ENCODE results near the gene DLST.

Gene DLST

DNA sequence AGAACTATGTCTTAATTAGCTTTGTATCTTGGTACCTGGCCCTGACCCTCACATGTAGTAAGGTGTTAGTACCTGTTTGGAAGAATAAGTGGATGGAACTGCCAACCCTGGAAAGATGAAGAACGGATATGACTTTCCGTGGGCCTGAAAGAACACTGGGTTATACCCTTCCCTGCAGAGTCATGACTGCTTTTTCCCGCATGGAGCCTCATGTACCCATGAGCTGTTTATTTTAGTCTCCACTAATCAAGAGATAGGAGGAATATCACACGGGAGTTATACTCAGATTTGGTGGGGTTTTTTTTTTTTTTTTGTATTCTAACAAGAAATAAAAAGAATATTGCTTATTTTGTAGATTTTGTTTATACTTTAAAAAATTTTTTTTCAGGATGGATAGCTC, 15.9 kb downstream of the DLST start:
- no peak for DNase-seq

DNA sequence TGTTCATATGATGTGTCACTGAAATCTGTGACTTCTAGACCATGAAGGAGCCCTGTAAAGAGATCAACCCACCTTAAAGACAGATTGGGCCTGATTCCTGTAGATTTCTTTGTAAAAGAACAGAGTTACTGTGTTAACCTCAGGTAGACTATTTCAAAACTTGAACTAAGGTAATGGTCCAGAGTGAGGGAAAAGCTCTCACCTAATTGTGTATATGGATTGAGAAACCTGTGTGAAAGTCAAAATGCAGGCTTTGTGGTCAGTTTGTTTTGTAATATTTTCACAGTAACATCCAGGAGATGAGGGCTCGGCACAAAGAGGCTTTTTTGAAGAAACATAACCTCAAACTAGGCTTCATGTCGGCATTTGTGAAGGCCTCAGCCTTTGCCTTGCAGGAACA, 16.4 kb downstream of the DLST start:
- DNase-seq = no peak

DNA sequence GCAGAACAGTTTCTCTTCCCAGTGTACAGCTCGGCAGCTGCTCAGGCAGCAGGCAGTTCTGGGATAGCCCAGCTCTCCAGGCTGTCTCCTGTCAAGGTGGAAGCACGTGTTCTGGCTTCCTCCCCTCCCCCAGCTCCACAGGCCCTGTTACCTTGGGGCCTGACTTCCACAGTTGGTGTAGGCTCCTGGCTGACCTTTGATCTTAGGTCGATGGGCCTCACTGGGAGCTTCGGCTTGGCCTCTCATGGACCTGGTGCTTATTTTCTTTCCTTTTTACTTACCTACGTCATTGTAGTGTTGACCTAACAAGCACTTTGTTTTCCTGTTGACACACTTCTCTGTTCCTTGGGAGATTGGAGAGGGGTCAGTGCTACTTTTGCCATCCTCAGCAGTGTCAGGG, 17.0 kb downstream of the DLST start:
- no peak for DNase-seq

DNA sequence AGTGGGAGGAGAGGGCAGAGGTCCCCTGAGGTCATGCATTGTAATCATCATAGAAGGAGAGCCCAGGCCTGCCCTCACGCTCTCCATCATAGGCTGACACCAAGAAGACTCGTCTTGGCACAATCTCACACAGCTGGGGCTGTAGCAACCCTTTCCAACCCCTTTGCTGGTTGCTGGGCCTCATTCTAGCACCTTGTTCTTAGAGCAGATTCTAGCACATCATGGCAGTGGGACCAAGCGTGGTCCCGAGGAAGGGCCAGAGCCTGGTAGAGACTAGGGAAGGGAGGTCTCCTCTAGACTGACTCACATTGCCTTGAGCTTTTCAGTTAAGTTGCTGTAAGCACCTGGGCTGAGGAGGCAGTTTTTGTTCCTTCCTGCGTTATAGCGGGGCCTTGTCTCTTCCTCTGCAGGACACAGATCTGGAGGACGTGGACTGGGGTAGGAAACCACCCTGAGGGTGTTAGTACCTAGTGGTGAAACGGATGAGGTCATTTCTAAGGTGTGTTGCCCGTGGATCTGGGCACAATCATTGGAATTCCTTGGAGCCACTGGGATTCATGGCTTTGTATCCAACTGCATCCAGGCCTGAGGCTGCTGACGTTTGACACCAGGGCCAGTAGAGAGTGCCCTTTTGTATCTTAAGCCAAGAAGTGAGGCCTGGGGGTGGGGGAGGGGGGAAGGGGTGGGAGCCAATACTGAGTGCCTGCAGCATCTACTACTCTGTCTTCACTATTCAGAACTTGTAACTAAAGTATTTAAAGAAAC, 21.4 kb downstream of the DLST start:
- no peak for DNase-seq

DNA sequence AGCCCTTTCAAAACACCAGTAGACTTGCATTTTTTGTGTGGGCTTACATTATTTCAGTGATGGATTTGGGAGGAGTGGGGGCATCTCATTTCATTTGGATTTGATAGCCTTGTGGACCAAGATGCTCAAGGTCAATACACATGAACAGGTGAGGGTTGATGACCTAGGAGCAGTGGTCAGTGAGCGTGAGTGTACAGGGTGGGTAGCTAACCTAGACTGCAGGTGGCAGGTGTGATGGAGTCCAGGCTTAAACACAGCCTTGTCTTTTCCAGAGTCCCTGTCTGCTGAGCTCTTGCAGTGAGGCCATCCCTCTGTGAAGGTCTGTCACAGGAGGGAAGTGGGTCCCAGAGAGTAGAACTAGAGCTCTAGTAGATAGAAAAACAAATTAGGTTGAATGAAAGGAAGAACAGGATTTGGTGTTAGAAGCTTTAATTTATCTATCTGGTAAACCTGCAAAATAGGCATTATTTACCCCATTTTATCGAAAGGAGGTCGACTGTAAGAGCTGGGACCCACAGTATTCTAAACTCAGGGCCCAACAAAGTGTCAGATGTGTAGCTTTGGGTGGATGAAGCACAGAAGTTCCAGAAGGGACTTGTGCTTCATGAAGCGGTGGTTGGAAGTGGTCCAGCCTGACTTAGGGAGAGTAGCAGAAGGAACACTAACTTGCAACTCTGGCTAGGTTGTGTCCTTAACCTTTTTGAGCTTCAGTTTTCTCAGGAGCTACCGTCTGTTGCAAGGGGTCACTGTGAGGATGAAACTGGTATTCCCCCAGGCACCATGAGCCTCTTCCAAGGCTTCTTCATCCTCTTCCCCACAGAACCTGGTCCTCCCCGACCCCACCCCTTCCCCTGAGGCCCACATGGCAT, 23.2 kb downstream of the DLST start:
- DNase-seq = no peak

DNA sequence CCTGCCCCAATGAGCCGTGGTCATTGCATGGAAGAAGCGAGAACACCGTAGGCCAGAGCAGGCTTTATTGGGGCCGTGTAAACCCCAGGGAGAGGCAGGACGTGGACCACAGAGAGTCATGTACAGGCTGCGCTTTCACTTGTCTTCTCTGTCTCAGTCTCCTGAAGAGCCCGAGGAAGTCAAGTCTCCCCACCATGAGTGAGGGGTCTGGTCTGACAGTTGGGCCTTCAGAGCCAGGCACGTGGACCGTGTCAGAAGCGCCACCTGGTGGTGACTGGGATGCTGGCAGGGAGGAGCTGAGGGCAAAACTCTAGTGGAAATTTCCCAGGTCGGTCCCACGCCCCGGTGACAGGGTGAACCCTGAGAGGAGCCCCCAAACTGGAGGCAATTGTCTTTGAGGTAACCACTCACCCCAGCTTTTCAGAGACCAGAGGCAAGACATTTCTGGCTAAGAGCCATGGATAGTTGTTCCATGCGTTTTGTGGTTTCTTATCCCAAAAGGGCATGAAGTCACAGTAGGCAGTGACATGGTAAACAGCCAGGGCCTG, 24.0 kb downstream of the DLST start:
- DNase-seq = peak; percentile 81

DNA sequence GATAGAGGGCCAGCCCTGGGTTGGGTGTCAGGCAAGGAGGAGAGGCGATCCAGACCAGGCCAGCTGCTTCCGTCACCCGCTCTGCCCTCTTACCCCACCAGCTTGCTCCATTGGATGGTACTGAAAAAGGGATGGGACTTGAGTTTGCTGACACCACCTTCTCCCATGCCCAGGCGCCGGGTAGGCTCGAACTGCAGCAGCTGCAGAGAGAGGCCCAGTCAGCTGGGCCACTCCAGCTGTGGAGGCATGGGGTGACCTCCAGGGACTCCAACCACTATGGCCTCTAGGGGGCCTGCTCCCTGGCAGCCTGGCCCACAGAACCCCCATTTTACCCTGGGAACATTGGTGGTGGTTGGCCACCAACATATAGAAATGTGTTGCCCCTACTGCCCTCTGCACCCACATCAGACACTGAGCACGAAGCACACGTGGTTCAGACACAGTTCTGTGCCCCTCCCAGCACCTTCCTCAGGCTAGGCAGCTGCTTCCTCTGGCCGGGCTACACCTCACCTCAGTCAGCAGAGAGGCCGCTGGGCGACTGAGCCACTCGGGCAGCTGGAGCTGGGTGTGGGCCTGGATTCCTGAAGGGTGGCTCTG, 25.3 kb downstream of the DLST start:
- DNase-seq = no peak

DNA sequence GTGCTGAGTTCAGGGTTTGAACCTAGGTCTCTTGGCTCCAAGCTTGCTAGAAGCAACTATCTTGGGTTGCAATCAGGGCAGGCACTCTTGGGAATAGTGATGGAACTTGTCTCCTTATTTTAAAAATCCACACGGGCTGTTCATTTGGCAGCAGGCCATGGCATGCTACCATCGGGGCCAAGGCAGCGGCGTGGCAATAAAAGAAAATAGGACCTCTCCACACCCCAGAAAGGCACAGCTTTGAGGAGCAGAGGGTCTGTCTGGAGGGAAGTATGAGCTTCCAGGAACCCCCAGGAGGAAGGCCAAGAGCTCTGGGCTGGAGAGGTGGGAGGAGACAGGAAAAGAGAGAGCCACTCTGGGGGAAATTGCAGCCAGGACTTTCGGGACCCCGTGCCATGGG, 26.0 kb downstream of the DLST start:
- DNase-seq = no peak

DNA sequence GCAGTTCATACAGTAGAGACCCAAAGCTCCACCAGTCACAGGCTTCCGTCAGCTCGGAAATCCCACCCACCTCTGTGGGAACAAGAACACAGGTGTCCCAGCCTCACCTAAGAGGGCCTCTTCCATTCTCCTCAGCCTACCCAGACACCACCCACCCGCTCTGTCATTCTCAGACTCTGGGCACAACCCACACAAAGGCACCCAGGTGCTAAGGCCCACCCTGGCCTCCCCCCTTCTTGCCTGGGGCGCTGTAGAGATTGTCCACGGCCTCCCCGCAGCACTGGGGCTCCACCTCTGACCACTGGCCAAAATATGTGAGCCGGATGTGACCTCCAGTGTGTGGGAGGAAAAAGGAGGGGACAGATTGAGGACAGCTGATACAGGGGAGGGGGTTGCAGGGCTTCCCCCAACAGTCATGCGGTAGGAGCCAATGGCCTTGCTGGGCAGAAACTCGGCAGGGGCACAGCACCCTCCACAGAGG, 27.2 kb downstream of the DLST start:
- DNase-seq = no peak

DNA sequence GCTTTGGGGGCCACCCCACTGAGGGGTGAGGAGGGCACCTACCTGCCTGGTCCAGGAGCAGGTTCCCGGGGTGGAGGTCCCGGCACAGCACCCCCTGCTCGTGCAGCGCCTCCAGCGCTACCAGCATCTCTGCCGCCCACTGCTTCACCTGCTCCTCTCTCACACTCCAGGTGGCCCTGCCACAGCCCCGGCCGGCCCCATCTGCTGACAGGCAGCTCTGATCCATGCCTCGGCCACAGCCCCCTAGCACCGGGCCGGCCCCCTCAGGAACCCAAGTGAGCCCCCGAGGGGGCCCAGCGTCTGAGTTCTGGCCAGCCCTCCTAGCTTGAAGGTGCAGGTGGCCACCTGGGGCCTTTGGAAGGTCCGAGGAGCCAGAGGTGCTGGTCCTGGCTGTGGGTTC, 27.8 kb downstream of the DLST start:
- DNase-seq = no peak

DNA sequence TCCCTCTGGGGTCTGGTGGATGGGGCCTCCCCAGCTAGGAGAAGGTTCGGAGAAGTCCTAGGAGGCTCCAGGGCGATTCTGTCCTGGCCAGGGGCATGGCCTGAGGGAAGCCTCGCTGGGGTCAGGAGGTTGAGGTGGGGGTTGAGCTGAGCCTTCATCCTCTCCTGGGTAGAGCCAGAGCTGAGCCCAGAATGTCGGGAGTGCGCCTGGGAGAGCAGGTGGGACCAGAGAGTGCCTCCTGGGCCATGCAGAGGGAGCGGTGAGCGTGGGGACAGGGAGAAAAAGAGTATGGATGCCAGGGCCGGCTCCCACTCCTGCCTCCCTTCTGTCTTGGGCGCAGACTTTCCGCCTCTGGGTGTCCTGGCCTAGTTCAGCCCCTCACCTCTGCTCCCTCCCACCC, 28.2 kb downstream of the DLST start:
- DNase-seq = no peak

DNA sequence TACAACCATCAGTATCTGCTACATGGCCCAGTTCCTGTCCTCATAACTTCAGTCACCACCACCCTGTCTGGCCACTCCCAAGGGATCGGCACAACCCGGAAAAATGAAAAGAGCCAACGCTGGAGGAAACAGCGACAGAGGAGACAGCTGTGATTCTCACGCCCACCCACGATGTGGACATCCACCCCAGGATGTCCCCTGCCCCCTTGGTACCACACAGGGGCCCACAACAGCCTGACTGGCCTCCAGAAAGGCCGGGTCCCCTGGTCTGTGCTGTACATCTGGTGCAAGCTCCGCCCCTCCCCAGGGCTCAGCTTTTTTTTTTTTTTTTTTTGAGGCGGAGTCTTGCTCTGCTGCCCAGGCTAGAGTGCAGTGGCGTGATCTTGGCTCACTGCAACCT, 28.8 kb downstream of the DLST start:
- DNase-seq = no peak

DNA sequence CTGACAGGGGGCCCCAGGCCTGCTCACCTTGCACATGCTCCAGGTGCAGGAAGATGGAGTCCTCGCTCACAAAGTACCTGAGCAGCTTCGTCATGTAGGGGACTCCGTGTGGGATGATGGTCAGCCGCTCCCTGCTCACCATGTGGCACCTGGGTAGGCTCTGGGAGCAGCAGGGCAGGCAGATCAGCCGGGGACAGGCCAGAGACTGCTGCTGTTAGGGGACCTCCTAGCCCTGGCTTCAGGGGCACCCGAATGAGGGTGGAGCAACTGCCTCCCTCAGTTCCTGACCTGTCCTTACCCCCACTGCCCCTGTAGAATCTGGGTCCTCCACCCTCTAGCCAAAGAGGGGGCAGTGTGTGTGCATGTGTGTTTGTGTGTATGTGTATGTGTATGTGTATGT, 29.5 kb downstream of the DLST start:
- DNase-seq = no peak

DNA sequence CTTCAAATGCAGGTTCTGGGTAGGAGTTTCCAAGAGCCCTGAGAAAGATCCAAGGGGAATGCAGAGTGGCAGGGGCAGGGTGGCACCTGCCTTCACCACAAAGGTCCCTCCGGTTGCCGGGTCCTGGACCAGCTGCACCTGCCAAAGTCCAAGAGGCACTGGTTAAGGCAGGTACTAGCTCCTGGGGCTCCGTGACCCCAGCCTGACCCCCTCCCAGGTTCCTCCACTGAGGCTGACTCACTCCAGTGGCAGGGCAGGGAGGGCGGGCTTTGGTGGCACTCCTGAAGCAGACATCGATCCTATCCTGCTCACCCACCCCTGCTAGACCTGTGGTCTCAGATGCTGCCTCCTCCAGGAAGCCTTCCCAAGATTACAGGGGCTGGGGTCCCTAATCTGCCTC, 30.0 kb downstream of the DLST start:
- no peak for DNase-seq

DNA sequence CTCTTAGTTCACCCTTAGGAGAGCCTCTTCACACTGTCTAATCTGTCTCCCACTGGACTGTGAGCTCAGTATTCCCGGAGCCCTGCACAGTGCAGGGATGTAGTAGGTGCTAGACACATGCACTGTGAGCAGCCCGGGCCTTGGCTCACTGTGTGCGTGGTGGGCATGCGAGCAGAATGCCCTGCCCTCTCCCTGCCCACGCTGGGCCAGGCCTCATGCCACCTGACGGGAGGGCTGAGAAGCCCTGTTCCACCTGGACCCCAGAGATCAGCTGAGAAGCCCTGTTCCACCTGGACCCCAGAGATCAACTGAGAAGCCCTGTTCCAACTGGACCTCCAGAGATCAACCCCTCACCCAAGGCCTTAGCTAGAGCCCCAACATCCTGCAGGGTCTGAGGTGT, 30.4 kb downstream of the DLST start:
- DNase-seq = no peak

DNA sequence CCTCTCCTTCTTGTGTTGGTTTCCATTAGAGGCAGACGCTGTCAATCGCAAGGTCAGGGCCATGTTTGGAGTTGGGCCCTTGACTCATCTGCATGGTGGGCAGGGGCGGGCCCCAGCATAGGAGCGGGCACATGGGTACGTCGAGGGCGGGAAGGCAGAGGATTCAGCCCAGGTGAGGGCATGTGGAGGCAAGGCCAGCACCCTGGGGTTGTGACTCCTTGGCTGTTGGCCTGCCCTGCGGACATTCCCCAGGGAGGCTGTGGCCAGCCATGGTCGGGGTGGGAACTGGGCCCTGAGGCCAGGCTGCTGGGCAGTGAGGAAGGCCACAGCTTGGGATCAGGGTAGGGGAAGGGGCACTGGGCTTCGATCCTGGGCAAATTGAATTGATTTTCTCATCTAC, 31.1 kb downstream of the DLST start:
- DNase-seq = no peak

DNA sequence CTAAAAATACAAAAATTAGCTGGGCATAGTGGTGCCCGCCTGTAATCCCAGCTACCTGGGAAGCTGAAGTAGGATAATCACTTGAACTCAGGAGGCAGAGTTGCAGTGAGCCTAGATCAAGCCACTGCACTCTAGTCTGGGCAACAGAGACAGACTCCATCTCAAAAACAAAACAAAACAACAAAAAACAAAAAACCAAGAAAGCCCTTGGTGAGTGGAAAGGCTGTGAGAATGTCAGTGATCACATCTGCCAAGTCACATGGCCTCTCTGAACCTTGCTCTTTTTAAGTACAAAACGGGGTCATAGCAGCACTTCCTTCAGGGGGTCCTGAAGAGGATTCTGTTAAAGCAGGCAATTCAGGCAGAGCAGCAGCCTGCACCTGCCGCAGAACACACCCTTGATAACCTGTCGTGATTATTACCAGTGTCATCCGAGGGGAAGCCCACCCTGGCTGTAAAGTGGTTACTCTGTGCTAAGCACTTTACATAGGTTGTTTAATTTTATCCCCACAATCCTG, 31.7 kb downstream of the DLST start:
- no peak for DNase-seq

DNA sequence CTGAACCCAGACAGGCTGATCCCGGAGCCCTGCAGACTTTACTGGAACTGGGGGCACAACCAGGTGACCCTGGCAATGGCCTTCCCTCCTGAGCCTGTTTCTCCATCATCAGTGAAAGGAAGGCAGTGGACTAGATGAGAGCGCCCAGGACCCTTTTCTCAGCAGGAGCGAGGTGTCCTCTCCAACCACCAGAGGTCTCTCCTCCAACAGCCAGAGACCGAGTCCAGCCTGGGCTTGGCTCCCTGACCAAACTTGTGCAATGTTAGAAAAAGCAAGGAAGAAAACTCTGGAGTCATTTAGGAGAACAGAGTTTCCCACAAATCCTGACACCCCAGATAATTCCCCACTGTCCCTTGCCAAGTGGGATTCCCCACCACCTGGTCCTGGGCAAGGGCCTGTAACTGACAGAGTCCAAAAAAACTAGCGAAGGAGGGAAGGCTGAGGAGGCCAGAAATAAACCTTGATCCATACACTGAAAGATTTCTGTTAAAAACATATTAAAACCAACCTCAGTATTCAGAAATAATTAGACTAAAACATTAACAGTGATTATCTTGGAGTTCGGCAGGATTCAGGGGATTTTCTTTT, 32.4 kb downstream of the DLST start:
- no peak for DNase-seq

DNA sequence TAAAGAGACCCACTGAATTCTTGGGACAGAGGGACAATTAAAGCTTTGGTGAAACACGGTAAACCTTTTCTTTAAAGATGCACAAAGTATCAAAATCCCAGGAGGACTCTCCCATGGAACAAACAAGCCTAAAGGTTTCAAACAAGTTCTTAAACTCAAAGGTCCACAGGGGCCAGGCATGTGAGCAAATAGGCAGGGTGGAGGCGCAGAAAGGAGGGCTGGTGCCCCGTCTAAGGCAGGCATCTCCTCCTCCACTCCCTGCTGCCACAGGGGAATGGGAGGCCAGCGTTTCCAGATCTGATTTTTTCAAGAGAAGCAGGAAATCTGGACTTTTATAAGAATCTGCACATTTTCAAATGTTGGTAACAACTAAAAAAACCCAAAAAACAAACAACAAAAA, 33.7 kb downstream of the DLST start:
- no peak for DNase-seq

DNA sequence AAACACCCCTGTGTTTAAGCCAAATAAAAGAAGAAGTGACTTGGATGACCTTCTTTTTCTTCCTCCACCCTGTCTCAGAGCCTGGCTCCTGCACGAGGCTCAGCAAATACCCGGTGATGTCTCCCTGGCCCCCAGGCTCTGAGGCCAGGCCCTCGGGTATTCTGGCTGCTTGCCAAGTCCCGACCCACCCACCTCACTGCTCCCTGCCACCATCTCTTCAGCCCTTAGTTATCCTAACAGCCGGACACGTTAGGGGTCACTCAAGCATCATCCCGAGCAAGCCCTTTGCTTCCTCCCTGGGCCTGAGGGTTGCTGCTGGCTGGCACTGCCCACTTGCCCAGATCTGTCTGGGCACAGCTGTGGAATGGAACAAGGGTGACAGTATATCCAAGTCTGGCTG, 34.1 kb downstream of the DLST start:
- no peak for DNase-seq

DNA sequence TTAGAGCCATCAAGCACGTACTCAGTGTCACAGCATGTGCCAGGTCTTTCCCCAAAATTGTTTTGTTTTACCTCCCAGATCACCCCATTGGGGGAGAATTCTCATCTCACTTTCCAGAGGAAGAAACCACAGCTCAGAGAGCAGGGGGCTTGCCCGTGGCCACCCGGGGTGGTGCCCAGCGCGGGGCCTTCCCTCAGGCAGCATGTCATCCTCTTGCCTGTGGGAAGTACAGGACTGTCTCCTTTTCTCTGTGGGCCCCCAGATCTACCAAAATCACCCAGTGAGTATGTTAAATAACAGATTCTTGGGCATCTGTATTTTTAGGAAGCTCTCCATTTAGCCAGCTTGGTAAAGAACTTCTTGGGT, 35.4 kb downstream of the DLST start:
- DNase-seq = no peak

DNA sequence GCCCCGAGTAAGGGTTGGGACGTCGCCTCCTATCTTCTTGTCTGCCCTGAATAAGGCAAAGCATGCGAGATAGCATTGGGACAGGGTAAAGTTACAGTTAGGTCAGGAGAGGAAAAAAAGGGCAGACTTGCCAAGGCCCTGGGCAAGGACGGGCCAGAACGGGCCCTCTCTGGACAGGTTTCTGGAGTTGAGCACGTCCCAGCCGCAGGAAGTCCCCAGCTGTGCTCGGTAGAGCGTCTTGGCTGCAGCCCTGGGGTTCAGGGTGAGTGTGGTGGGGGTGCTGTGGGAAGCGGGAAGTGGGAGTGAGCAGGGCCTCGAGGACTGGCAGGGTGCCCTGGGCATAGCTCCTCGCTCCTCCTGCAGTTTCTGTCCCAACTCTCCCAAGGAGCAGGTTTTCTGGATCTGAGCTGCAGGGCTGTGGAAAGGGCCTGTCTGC, 35.9 kb downstream of the DLST start:
- no peak for DNase-seq

DNA sequence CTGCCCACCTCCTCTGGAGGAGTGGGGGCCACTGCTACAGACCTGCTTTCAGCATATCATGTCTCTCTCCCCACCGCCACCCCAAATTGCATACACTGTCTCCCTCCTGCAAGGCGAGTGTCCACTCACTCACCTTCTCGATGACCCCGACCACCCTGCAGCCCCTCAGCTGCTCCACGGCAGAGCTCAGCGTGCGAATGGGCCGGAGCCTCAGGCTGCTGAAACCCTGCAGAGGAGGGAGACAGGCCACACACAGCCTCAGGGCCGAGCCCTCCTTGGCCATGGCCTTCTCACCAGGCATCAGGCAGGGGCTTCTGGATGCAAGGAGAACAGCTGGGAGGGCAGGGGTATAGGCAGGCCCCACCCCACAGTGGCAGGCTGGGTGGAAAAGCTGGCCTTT, 36.7 kb downstream of the DLST start:
- no peak for DNase-seq

Measured in activated gamma-delta T cell treated with Interleukin-2 at 50 U/mL for 16 hours (primary cell).